ENCODE results near the gene RSPH6A. TPM values are rescaled to one million over a fixed set of nuclear protein-coding genes. Genes with fewer than 3 reads are reported as not detected.

RSPH6A gene
- total and polyA plus RNA-seq, 10 of the 15 experiments (the other 5 are each of a cell fraction or from before 2014, with no cell fraction given) = 0.03 to 0.41 (median 0.22) TPM; not detected in 4

GRCh38 chr19:45768984-45769782, 45.9 kb downstream of the RSPH6A start, which contains the start of gene SIX5 (continued):
- TF ChIP-seq TCF3 (IDR thresholded peaks at IDR 0.05; ENCODE audit: borderline replicate concordance, insufficient read depth, low read depth, low read length) = peak; percentile 100
- no peak for TF ChIP-seq E2F8 (IDR thresholded peaks at IDR 0.05; ENCODE audit: low read depth, partially characterized antibody)
- TF ChIP-seq GABPA (IDR thresholded peaks at IDR 0.05; ENCODE audit: low read depth) = no peak
- TF ChIP-seq SIN3A (IDR thresholded peaks at IDR 0.05; ENCODE audit: low read depth, low read length) = peak; percentile 92
- TF ChIP-seq LARP7 (IDR thresholded peaks at IDR 0.05) = no peak
- no peak for TF ChIP-seq WRNIP1 (IDR thresholded peaks at IDR 0.05; ENCODE audit: borderline replicate concordance, low read depth, low read length)
- TF ChIP-seq ZNF207 (IDR thresholded peaks at IDR 0.05; ENCODE audit: borderline replicate concordance) = no peak
- TF ChIP-seq TBL1XR1 (IDR thresholded peaks at IDR 0.05; ENCODE audit: low read depth, low read length) = no peak
- 0 out of 2 replicates have a peak, but pooled peaks have one; percentile 31 for TF ChIP-seq HCFC1 (IDR thresholded peaks at IDR 0.05; ENCODE audit: low read length)
- TF ChIP-seq NFYB (IDR thresholded peaks at IDR 0.05; ENCODE audit: insufficient read depth, low read depth, low read length) = peak; percentile 87
- no peak for TF ChIP-seq MEF2A (IDR thresholded peaks at IDR 0.05; ENCODE audit: insufficient read depth, low read depth, low read length)
- peak in 1 of 2 experiments; percentile 83; a peak in 2 of 3 replicates for TF ChIP-seq EGR1 (IDR thresholded peaks at IDR 0.05; ENCODE audit: borderline replicate concordance in 1 of 2, low read depth in 2 of 2, low read length in 2 of 2)
- TF ChIP-seq TARDBP (IDR thresholded peaks at IDR 0.05; ENCODE audit: borderline replicate concordance) = 0 out of 2 replicates have a peak, but pooled peaks have one; percentile 47
- no peak for TF ChIP-seq HDAC6 (IDR thresholded peaks at IDR 0.05; ENCODE audit: unreplicated experiment)
- TF ChIP-seq, protein P1, sequence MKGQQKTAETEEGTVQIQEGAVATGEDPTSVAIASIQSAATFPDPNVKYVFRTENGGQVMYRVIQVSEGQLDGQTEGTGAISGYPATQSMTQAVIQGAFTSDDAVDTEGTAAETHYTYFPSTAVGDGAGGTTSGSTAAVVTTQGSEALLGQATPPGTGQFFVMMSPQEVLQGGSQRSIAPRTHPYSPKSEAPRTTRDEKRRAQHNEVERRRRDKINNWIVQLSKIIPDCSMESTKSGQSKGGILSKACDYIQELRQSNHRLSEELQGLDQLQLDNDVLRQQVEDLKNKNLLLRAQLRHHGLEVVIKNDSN (IDR thresholded peaks at IDR 0.05; ENCODE audit: borderline replicate concordance, extremely low read length, insufficient read depth, low read depth, low read length) = no peak
- no peak for TF ChIP-seq ZSCAN29 (IDR thresholded peaks at IDR 0.05)
- TF ChIP-seq MXI1 (IDR thresholded peaks at IDR 0.05; ENCODE audit: low read depth, low read length) = 0 out of 2 replicates have a peak, but pooled peaks have one; percentile 21
- no peak for TF ChIP-seq ASH2L (IDR thresholded peaks at IDR 0.05; ENCODE audit: borderline replicate concordance, low read depth)
- no peak for TF ChIP-seq TCF7 (IDR thresholded peaks at IDR 0.05; ENCODE audit: borderline replicate concordance)
- TF ChIP-seq BHLHE40 (IDR thresholded peaks at IDR 0.05; ENCODE audit: borderline replicate concordance in 1 of 2, low read depth in 2 of 2, low read length in 1 of 2) = peak; percentile 29 to 77; a peak in 2 of 4 replicates
- TF ChIP-seq RAD21 (IDR thresholded peaks at IDR 0.05; ENCODE audit: insufficient read depth, low read depth, low read length) = no peak
- TF ChIP-seq, protein P2, sequence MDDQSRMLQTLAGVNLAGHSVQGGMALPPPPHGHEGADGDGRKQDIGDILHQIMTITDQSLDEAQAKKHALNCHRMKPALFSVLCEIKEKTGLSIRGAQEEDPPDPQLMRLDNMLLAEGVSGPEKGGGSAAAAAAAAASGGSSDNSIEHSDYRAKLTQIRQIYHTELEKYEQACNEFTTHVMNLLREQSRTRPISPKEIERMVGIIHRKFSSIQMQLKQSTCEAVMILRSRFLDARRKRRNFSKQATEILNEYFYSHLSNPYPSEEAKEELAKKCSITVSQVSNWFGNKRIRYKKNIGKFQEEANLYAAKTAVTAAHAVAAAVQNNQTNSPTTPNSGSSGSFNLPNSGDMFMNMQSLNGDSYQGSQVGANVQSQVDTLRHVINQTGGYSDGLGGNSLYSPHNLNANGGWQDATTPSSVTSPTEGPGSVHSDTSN (IDR thresholded peaks at IDR 0.05; ENCODE audit: insufficient replicate concordance, low read depth, low read length) = peak; percentile 90
- TF ChIP-seq MYB (IDR thresholded peaks at IDR 0.05; ENCODE audit: borderline replicate concordance, low read depth, low read length) = no peak
